Aorta (tissue), 5 donors: ENCODE measurements around the gene UBE2O. TPM values are rescaled to one million over a fixed set of nuclear protein-coding genes. Genes with fewer than 3 reads are reported as not detected.

Experiments used
- ATAC-seq: fragments of 200-7000 bp; cut with Tn5 transposase; one replicate; pipeline ENCODE4 v1.9.1; 2022; ENCODE audit warnings: moderate library complexity; ENCODE audit not compliant: low FRiP score
- DNase-seq, 2 donors: peaks; one replicate each; pipeline ENCODE4 v3.0.0-alpha.2; 2020
- H3K27ac ChIP-seq, 2 donors: one replicate each; pipeline ENCODE4 v1.5.1; 2013; ENCODE audit warnings: low read length in 2 of 2, mild to moderate bottlenecking in 2 of 2, moderate library complexity in 2 of 2, control low read depth in 1 of 2, inconsistent platforms in 1 of 2, low read depth in 1 of 2
- H3K27me3 ChIP-seq, 2 donors: one replicate each; pipeline ENCODE4 v1.6.1; 2013; ENCODE audit warnings: control low read depth in 1 of 2, low read length in 1 of 2, mild to moderate bottlenecking in 1 of 2, moderate library complexity in 1 of 2; ENCODE audit not compliant: insufficient read depth in 2 of 2, control insufficient read depth in 1 of 2
- H3K36me3 ChIP-seq, 2 donors: one replicate each; pipeline ENCODE4 v1.6.1; 2013; ENCODE audit warnings: control low read depth in 1 of 2, low read length in 1 of 2, mild to moderate bottlenecking in 1 of 2; ENCODE audit not compliant: insufficient read depth in 2 of 2, control insufficient read depth in 1 of 2
- H3K4me1 ChIP-seq, 2 donors: one replicate each; pipeline ENCODE4 v1.6.1; 2013; ENCODE audit warnings: low read length in 2 of 2, control low read depth in 1 of 2, mild to moderate bottlenecking in 1 of 2, moderate library complexity in 1 of 2; ENCODE audit not compliant: insufficient read depth in 2 of 2, control insufficient read depth in 1 of 2
- H3K4me3 ChIP-seq, 2 donors: one replicate each; pipeline ENCODE4 v1.5.1; 2013; ENCODE audit warnings: low read length in 2 of 2, control low read depth in 1 of 2, mild to moderate bottlenecking in 1 of 2
- H3K9me3 ChIP-seq: one replicate; pipeline ENCODE4 v1.6.1; 2013; ENCODE audit warnings: mild to moderate bottlenecking, low read length; ENCODE audit not compliant: control insufficient read depth
- WGBS, 2 donors: extraction: QIAGEN DNeasy Blood & Tissue Kit; methylation state at CpG; one replicate each; pipeline ENCODE4 v1.1.7; 2013; 5-methylcytosine and 5-hydroxymethylcytosine counted together
- intact Hi-C, 2 donors: fragments of 100-400 bp; cut with DNase I; formaldehyde crosslinking; loops; one replicate each; pipeline versions ENCODE4 v1.14.2 to v1.15.0; 2022
- polyA plus RNA-seq, 2 donors: library from polyadenylated mRNA; stranded (reverse); fragments of 200-250 nt; gene quantifications; one replicate each; pipeline ENCODE4 v1.2.3, GENCODE V29; 2013
- total RNA-seq, 2 donors: library from RNA; stranded (reverse); fragmentation: NEBNext Ultra II Directional; extraction: Animal tissue kit (Norgen Biotek cat#: 25700); gene quantifications; one replicate each; pipeline ENCODE4 v1.2.1, GENCODE V29; 2021
- donor health status: healthy with polysubstance abuse.
- donor health status: Bipolar disorder and iron deficiency.
- donor health status: DM: no; HTN: no; CAD: no.
- donor health status: DM: no; HTN: no; CAD: no.
- donor health status: DM: yes; HTN: yes; CAD: no.

Gene UBE2O
- total and polyA plus RNA-seq, 4 donors: 2.5 to 24.7 (median 12.5) TPM

GRCh38 chr17:76449126-76449525 is 3.8 kb downstream of the UBE2O start:
- H3K4me1 ChIP-seq: no peaks in the 10 kb centered on the region
- ATAC-seq: no peak
- intact Hi-C loops: no loop called here

DNA sequence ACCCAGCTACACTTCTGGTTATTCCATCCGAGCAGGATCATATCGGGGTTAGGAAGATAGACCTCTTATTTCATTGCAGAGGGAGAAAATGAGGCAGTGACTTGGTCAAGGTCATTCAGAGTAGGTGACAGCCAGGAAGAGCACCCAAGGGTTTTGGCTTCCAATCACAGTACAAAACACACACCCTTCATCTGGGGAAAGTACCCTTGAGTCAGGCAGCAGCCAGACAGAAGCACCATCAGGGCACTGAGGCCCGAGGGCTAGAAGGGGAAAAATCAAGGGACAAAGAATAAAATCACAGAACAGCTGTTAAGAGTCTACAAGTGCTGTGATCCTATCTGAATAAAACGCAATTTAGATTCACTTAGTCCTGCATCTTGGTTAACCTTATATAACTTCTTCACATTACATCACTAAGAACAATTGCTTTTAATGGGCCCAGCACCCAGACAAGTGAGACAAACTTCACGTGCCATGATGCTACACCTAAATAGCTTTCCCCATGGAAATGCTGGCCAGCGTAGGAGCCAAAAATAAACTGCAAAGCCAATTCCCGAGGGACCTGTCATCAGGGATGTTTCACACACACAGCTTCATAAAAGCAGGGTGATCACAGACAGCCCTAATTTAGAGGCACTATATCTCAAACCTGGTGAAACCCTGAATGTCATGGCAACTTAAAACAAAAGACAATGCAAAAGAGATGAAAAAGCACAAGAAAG is 4.9 kb downstream of the UBE2O start:
- intact Hi-C loops: no loop called here
- 49 to 63% methylated on average over 7 of the region's 7 CpGs for WGBS, 2 donors

More at GRCh38 chr17:76449126-76449525, 3.8 kb downstream of the UBE2O start:
- Histone ChIP-seq H3K4me3 (no peak overlapping the region), H3K36me3 (no peaks in the 10 kb centered on the region), H3K27ac (no peak overlapping the region), H3K27me3 (no peaks in the 10 kb centered on the region), H3K9me3 (no peaks in the 10 kb centered on the region)
- peak in 1 of 2 donors; percentile 42 for DNase-seq
- WGBS, 2 donors: 94 to 95% methylated on average over 6 of the region's 6 CpGs

DNA sequence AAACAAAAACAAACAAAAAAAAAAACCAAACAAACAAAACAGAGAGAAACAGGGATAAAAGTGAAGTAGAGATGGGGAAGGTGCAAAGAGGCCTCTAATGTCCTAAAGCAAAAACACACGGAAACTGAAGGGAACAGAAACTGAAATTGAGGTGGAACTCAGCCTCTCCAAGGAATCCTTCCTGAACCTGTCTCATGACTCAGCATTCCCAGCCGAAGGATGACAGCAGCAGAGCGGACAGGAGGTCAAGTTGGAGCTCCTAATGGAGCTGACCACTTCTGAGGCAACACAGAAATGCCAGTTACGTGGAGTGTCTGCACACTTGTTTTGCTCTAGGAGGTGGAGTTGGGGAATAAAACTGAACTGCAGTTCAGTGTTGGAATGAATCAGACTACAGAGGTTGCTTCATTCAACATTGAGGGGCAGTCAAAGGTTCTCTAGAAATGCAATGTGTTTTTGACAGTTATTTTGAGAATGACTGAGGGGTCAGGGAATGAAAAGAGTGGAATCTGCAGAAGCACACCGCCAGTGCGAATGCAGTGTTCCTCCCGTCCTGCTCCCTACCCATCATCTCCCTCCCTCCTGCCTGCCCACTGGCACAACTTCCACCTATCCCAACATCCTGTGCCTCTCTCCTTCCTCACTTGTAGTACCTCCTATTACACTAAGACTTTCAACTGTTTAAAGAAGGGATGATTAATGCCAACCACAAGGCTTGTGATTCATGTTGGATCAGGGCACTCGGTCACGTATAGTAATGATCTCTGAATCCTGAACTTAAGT is 6.3 kb downstream of the UBE2O start:
- no peak for ATAC-seq
- no peak overlapping the region for H3K4me3 ChIP-seq
- H3K36me3 ChIP-seq: no peaks in the 10 kb centered on the region
- H3K27ac ChIP-seq: no peak overlapping the region
- peak in 1 of 2 donors; percentile 19 for DNase-seq
- no peaks in the 10 kb centered on the region for H3K9me3 ChIP-seq
- H3K27me3 ChIP-seq: no peaks in the 10 kb centered on the region
- intact Hi-C loops: no loop called here
- WGBS, 2 donors: 76 to 83% methylated on average over 9 of the region's 9 CpGs
- no peaks in the 10 kb centered on the region for H3K4me1 ChIP-seq

More for the DNA sequence above, 4.9 kb downstream of the UBE2O start:
- ATAC-seq (no peak), DNase-seq (no peak)
- no peaks in the 10 kb centered on the region for H3K27me3 ChIP-seq
- H3K4me3 ChIP-seq: no peak overlapping the region
- no peaks in the 10 kb centered on the region for H3K9me3 ChIP-seq
- H3K4me1 ChIP-seq: no peaks in the 10 kb centered on the region
- H3K27ac ChIP-seq: no peak overlapping the region
- no peaks in the 10 kb centered on the region for H3K36me3 ChIP-seq

GRCh38 chr17:76445697-76446448 is 7.1 kb downstream of the UBE2O start:
- DNase-seq: peak in 1 of 2 donors; percentile 38
- ATAC-seq: no peak
- Histone ChIP-seq H3K27me3 (no peaks in the 10 kb centered on the region), H3K27ac (no peak overlapping the region), H3K4me1 (no peaks in the 10 kb centered on the region), H3K36me3 (no peaks in the 10 kb centered on the region), H3K4me3 (no peak overlapping the region), H3K9me3 (no peaks in the 10 kb centered on the region)
- intact Hi-C loops: no loop called here
- 74 to 75% methylated on average over 10 of the region's 10 CpGs for WGBS, 2 donors

GRCh38 chr17:76444518-76445311 is 8.2 kb downstream of the UBE2O start:
- 86 to 89% methylated on average over 9 of the region's 9 CpGs for WGBS, 2 donors
- Histone ChIP-seq H3K4me1 (no peaks in the 10 kb centered on the region), H3K36me3 (no peaks in the 10 kb centered on the region), H3K27me3 (no peaks in the 10 kb centered on the region), H3K27ac (no peak overlapping the region), H3K4me3 (no peak overlapping the region), H3K9me3 (no peaks in the 10 kb centered on the region)
- DNase-seq (peak in 1 of 2 donors; percentile 42), ATAC-seq (no peak)
- intact Hi-C loops: no loop called here

DNA sequence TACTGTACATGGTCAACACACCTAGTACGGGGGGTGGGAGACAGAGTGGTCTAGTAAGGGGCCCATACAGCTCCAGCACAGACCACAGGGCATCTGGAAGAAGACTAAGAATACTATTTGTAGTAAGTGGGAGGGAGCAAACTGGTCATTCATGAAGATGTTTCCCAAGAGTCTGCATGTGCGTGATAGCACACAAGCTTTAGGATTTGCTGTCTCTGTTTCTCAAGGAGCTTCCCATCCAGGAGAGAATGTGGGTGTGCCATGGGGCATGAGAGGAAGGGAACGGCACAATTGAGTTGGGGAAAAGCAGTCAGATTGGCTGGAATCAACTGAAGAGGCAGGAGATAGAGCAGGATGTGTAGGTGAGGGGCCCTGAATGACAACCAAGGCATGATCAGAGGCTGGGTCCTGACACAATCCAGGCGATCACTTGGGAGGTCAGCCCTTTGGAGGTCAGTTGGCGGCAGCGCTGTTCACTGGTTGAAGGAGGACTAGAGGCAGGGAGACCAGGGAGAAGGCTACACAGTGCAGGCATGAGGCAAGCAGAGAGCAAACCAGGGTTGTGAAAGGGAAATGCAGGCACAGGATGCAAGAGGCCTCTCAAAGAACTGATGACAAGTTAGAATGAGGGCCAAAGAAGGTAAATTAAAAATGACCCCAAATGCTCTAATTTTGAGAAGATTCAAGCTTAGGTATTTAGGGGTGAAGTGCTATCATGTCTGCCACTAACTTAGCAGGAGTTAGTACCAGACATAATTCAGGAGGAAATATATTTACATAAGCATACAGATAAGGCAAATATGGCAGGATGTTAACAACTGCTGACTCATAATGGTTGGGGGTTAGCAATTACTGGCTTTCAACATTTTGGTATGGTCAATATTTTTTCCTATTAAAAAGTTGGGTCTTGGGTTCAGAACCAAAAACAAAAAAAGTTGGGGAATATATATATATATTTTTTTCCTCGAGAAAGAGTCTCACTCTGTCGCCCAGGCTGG is 10.3 kb downstream of the UBE2O start:
- no peak for ATAC-seq
- Histone ChIP-seq H3K27me3 (no peaks in the 10 kb centered on the region), H3K27ac (no peak overlapping the region), H3K4me1 (no peaks in the 10 kb centered on the region), H3K4me3 (no peak overlapping the region), H3K9me3 (no peaks in the 10 kb centered on the region), H3K36me3 (no peaks in the 10 kb centered on the region)
- intact Hi-C loops: no loop called here
- peak in 1 of 2 donors; percentile 44 for DNase-seq
- 96% methylated on average over 8 of the region's 8 CpGs for WGBS, 2 donors

DNA sequence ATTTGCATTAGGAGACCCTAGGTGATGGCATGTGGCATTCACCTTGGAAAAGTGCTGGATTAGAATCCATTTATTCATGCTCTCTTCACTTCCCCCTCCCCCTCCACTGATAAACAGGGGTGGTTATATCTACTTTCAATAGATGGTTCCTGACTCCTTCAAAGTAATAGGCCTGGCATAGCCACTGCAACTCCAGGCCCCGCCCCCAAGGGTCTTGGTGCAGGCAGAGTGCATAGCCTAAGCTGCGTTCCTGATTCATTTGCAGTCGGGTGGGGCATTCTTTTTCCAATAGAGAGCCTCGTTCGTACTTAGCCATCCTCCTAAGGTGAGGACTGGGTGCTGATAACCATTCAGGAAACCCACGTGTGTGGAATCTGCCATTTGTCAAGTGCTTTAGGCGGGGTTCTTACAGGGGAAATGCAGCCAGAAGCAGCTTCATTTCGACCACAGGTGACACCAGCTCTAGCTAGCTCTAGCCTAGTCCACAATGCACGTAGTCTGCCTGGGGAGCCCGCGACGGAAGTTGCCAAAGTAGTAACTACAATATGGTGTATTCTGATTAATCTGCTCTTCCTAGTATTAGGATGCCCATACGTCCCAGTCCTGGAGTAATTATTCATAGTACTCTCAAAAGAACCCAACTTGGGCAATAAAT is 11.1 kb downstream of the UBE2O start:
- no peaks in the 10 kb centered on the region for H3K4me1 ChIP-seq
- no peak overlapping the region for H3K27ac ChIP-seq

More for the DNA sequence above, 11.1 kb downstream of the UBE2O start:
- Histone ChIP-seq H3K9me3 (no peaks in the 10 kb centered on the region), H3K36me3 (no peaks in the 10 kb centered on the region), H3K27me3 (no peaks in the 10 kb centered on the region), H3K4me3 (no peak overlapping the region)
- ATAC-seq (no peak), DNase-seq (peak in 1 of 2 donors; percentile 9)
- WGBS, 2 donors: 80 to 84% methylated on average over 13 of the region's 13 CpGs
- intact Hi-C loops: no loop called here
